NCI-H446 (cell line): ENCODE measurements around the gene ARHGEF10L.

Source experiments
- DNase-seq, 2 experiments: peaks; one replicate each; lab custom pipeline; 2025; lab: John Stamatoyannopoulos, UW

The ARHGEF10L gene

DNA sequence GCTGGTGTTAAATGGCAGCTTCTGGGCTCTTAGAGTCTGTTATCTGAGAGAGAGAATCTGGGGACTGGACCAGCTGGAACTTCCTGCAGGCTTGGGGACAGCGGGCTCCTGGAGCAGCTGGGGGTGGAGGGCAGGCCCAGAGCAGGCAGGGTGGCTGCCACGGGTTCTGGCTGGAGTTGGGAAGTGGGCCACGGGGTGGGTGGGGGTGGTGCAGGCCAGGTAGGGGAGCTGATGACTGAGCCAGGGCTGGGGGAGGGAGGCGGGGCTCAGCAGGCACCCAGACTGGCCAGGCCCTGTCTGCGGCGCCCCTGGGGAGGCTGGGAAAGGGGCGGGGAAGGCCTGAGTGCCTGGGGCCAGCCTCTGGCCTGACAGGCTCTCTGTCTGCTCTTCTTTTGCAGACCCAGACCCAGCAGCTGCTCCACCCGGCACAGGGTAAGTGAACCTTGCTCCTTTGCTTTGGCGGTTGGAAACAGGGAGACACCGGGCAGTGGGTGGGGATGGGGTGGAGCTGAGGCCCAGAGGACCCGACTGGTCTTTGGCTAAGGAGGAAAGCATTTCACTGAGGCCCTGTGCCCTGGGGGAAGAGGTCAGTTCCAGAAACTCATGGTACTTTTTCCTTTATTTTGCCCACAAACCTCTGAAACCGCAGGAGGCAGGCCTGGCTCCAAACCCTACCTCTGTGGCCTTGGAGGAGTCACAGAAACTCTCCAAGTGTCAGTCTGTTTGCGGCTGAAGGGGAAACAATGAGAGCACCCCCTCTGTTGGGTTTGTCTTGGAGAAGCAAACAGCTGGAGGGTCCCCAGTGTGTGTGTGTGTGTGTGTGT, 48.8 kb downstream of the ARHGEF10L start:
- DNase-seq = no peak

DNA sequence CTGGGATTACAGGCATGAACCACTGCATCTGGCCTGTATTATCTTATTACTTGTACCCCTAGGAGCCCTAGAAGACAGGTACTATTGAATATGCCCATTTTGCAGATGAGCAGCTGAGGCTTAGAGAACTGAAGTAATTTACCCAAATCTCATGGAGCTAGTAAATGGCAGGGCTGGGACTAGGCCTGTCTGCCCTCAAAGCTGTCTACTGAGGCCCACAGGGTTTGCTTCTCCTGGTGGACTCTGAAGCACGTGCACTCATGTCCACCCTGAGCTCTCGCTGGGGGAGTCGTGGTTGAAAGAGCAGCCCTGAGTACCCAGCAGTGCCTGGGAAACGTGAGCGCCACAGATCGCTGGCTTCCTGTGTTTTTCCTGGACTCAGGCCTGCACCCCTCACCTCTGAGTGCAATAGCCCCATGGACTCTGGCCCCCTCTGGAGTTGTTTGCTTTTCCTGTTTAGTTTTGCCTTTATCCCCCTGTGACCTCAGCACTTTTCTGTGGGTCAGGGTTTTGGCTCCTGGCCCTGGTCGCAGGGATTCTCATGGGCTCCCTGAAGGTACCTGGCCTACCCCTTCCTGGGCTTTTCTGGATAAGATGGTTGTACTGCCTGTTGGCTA, 52.4 kb downstream of the ARHGEF10L start:
- no peak for DNase-seq

DNA sequence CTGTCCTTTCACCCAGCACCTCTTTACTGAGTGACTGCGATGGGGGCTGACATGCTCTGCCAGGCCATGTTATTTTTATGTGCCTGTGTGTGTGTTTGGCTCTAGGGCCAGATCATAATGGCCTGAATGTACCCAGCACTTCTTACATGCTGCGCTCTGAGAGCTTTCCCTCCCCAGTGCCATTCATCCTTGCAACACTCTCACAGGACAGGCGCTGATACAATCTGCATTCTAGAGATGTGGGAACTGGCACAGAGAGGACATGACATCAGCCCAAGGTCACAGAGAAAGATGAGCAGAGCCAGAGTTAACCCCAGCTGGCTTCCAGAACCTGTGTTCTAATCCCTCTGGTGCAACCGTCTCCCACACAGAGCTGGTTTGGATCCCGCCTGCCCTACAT, 54.5 kb downstream of the ARHGEF10L start:
- no peak for DNase-seq

DNA sequence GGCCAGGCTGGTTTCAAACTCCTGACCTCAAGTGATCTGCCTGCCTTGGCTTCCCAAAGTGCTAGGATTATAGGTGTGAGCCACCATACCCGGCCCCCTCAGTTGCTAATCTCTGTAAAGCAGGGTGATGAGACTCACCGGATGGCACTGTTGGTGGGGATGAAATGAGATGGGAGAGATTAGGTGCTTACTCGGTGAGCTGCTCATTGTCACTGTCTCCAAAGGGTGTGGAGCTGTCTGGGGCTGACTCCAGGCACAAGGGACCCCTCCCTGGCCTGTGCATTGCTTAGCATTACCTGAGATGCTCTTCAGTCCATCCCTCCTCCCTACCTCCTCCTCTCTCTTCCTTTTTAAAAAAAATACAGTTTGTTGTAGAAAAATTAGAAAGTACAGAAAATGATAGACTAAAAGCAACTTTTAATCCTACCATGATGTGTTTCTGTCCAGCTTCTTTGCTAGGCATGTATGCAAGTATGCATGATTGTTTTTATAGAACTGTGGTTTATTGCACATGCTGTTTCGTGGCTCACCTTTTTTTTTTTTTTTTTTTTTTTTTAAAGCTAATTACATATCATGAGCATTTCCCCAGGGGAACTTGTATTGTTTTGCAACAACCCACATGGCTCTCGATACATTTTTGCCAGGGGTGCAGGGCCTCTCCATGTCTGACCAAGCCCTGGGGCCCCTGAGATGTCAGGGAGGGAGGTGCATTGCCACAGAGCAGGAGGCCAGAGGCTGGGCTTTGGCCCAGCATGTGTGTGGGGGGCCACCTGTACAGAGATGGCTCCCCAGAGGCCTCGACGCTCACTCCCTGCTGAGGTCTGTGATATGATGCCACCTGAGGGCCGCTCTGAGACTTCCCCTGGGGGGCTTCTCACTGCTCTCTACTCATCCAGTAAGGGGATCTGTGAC, 55.4 kb downstream of the ARHGEF10L start:
- DNase-seq = no peak

DNA sequence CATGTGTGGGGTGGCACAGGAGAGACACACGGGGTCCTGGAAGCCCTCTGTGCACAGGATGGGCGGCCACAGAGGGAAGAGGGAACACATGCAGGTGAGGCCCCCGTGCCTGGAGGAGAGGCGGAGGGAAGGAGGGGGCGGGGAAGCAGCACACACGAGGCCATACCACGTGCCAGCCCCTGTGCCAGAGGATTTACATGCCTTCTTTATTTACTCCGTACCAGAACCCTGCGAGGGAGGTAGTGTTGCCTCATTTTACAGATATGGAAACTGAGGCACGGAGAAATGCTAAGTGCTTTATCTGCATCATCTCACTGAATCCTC, 56.1 kb downstream of the ARHGEF10L start:
- no peak for DNase-seq

DNA sequence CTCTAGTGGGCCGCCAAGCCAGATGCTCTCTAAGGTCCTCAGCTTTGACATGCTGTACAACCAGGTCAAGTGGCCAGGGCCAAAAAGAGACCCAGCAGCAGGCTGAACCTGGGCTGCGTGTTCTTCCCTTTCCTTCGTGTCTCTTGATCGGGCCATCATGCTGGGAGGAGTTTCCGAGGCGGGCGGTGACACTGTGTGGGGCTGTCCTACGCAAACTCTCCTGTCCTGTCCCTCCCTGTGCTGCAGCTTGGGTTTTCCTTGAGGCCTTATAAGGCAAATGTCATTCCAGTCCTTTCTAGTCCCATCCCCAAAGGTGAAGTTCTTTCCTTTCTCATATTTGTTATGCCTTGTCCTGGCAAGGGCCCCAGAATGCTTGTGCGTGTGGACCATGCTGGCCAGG, 56.7 kb downstream of the ARHGEF10L start:
- DNase-seq = no peak

DNA sequence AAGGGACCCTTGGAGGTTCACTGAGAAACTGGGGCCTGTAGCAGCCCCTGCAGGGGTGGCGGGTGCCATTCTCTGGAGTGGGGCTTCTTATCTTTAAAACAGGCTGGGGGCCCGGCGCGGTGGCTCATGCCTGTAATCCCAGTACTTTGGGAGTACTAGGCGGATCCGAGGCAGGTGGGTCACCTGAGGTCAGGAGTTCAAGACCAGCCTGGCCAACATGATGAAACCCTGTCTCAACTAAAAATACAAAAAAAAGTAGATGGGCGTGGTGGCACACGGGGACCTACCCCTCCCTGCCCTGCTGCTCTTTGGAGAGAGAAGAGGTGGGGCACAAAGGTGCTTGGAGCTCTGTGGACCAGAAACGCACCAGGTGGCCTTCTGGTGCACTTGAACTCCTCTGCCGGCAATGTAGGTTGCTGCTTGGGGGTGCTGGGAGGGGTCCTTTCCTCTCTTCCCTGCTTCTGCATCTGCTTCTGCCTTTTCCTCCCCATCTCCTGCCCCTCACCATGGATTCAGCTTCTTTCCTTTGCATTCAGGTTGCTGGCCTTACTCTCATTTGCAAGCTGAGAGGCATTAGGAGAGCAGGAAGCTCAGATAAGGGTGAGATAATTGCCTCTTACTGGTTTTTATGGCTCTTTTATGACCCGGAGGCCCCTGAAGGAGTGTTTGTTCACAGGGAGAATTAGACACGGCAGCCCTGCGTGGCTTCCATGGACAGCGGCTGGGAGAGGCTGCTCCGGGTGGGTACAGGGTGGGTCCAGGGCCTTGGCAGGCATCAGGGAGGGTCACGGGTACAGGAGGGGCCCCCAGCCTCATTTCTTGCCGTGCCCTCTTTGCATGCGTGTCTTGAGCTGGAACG, 57.4 kb downstream of the ARHGEF10L start:
- no peak for DNase-seq

DNA sequence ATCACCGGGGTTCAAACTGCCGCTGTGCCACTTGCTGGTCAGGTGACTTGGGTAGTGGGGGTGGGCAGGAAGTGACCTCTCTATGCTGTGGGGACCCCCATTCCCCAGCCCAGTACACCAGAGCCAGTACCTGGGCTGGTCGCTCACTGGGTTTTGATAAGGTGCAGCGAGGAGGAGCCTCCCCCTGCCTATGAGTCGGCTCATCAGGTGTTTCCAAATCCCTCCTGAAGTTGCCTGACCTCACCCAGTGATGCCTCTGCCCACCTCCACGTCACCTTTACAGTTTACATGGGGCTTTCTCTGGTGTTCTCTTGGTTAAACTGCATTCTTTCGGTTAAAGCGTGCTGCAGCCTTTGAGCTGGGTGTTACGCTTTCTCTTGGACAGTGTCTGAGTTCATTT, 58.2 kb downstream of the ARHGEF10L start:
- DNase-seq = no peak

DNA sequence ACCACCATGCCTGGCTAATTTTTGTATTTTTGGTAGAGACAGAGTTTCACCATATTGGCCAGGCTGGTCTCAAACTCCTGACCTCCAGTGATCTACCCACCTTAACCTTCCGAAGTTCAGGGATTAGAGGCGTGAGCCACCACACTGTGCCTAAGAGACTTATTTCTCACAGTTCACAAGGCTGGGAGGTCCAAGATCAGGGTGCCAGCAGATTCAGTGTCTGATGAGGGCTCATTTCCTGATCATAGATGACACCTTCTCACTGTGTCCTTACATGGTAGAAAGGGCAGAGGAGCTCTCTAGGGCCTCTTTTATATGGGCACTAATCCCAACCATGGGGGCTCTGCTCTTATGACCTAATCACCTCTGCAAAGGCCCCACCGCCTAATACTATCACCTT, 58.8 kb downstream of the ARHGEF10L start:
- no peak for DNase-seq

DNA sequence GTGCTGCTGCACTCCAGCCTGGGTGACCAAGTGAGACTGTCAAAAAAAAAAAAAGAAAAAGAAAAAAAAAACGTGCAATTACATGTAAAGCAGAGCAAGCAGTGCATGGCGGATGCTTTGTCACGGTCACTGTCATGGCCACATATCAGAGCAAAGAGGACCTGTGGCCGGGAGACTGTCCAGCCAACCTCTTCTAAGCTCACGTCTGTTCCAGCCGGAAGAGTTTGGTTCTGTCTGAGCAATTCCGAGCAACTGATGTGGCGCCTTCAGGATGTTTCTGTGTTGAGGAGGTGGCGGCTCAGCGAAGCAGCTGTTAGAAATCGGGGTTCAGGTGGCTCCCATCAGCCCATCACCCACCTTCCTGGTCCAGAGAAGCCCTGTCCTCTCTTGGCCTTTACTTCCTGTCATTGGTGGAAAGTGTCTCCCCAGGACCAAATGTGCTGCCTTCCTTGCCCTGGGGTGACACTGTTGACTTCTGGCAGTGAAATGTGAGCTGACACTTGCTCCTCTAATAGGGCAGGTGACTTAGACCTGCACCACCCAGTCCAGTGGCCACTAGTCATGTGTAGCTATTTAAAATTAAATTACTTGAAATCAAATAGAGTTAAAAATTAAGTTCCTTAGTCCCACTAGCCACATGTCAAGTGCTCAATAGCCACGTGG, 59.9 kb downstream of the ARHGEF10L start:
- no peak for DNase-seq

DNA sequence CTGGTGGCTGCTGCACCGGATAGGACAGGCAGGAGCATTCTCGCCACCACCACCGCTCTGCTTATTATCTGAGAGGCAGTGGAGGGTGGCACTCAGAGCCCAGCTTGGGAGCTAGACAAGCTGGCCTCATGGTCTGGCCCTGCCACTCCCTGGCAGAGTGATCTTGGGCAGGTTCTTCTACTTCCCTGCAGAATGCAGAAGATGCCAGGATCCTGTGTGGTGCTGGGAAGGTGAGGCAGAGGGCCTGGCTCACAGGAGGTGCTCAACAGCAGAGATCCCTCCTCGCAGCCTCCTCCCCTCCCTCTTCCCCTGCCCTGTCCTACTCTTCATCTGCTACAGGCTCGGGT, 60.4 kb downstream of the ARHGEF10L start:
- DNase-seq = no peak

DNA sequence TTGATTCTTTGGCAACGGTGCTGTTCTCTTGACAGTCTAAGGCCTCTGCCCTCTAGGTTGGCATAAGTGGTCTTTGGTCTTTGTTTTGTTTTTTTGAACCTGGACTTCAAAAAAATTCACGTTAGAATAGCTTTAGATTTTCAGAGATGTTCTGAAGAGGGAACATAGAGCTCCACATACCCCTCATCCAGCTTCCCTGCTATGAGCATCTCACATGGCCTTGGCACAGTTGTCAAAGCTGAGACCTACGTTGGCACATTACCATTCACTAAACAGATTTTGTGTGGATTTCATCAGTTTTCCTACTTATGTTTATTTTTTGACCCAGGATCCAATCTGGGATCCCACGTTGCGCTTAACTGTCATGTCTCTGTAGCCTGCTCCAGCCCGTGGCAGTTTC, 60.8 kb downstream of the ARHGEF10L start:
- no peak for DNase-seq

DNA sequence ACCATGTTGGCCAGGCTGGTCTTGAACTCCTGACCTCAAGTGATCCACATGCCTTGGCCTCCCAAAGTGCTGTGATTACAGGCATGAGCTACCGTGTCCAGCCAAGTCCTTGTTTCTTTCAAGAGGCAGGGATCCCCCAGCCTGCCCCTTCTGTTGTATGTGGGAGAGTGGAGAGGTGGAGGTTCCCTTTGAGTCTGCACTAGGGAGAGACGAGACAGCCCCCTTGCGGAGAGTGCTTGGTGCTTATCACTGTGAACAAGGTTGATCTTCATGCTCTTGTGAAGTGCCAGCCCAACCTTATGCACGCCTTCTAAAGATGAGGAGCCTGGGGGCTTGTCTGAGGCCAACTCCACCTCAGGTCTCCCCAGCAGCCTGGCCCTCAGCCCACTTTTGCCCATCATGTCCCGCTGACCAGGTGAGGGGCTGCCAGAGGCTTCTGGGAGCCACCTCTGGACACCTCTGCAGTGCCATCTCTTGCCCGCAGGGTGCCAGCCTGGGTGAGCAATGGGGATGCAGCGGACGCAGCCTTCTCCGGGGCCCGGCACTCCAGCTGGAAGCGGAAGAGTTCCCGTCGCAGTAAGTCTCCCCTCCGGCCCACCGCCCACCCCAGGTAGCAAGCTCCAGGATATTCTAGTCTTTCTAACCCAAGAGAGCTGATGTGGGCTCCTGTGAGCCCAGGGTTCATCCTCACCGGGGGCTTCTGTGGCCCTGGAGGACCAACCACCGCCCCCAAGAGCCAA, 62.3 kb downstream of the ARHGEF10L start:
- DNase-seq = no peak

DNA sequence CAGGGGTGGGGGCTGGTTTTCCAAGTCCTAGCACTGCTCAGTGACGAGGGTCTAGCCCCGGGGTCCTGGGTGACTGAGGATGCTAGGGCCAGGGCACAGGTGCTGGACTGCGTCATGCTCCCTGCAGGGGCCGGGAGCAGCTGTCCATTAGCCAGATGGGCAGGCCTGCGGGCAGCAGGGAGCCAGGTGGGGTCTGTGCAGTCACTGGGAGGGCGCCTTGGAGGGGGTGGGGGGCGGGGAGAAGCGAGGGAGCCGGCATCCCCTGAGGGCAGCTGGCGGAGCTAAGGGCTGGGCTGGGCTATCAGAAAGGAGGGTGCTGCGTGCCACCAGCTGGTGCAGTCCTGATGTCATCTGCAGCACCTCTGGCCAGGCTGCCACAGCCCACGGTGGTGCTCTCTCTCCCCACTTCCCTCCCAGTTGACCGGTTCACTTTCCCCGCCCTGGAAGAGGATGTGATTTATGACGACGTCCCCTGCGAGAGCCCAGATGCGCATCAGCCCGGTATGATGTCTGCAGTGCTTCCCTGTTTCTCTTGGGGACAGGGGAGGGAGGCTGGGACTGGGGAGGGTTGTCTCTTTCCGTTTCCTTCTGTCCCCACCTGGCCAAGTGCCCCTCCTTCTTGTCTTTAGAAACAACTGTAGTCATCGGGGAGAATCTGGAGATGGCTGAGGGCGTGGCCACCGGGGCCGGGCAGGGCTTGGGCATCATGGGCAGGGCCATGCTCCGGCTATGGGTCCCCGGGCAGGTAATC, 63.8 kb downstream of the ARHGEF10L start:
- DNase-seq = no peak

DNA sequence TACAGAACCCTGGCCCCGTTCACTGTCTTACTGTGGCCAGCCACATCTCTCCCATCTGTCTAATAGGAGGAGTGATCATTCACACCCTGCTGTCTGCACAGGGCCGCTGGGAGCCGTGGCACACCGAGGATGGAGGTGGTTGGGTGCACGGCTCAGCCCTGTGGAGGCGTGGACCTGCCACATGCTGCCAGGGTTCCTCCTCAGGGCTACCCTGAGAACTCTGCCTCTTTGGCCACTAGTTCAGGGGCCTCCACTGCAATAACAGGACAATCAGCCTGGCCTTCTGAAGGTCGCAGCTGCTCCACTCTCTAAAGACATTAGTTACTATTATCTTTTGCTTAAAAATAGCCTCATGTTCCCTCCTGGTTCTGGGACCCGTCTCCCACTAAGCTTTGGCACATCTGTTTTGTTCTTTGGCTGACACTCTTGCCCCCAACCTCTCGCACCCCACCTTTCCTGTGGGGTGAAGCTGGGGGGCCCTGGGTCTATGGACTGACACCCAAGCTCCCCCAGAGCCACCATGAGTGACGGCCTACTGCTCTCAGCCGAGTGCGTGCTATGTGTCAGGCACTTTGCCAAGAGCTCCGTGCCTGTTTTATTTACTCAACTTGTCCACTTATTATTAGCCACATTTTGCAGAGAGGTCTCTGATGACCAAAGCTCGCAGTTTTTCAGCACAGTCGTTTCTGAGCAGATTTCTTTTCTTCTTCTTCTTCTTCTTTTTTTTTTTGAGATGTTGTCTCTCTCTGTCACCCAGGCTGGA, 66.3 kb downstream of the ARHGEF10L start:
- no peak for DNase-seq

DNA sequence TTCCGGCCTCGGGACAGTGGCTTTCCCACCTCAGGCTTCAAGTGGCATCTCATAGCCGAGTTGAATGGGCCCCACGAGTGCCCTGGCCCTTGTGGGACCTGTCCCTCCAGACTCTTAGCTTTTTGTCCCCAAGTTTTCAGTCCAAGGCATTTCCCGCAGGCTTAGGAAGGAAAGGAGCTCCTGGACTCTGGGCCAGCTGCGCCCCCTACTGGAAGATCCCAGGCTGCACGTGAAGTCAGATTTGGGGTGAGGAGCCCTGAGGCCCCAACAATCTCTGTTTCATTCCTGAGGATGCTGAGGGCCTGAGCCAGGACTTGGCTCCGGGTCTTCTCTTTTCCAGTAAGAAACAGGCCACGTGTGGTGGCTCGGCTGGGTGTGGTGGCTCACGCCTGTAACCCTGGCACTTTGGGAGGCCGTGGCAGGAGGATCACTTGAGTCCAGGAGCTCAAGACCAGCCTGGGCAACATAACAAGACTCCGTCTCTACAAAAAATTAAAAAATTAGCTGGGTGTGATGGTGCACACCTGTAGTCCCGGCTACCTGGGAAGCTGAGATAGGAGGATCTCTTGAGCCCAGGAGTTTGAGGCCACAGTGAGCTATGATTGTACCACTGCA, 67.4 kb downstream of the ARHGEF10L start:
- DNase-seq = peak; percentile 64 to 69

DNA sequence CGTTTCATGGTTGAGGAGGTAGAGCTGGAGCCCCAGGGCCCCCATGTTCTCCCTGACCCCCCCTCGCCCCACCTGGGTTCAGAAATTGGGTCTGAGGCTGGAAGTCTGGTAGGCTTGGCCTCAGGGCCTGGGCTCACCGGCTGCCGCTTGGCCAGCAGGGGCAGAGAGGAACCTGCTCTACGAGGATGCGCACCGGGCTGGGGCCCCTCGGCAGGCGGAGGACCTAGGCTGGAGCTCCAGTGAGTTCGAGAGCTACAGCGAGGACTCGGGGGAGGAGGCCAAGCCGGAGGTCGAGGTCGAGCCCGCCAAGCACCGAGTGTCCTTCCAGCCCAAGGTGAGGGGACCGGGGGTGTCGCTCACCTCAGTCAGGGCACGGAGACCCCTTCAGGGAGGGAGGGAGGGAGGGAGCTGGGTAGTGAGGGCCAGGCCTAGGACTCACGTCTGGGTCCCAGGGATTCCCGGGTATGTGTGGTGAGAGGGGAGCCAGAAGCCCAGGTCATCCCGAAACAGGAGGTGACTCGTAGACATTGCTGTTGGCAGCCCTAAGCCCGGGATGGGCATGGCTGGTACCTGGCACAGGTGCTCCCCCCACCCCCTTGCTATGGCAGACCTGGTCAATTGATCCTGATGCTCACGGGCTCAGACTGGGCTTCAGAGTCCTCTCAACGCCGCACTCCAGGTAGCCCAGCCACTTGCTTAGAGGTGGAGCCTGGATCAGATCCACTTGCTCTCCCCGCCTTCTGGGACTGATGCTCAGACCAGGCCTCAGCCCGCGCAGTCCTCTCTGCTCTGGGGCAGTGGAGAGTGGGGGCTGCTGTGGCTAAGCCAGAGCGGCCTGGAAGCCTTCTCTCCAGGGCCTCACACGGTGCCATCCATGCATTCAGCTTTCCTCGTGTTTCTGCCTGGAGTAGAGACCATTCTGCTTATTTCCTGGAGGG, 68.4 kb downstream of the ARHGEF10L start:
- no peak for DNase-seq

DNA sequence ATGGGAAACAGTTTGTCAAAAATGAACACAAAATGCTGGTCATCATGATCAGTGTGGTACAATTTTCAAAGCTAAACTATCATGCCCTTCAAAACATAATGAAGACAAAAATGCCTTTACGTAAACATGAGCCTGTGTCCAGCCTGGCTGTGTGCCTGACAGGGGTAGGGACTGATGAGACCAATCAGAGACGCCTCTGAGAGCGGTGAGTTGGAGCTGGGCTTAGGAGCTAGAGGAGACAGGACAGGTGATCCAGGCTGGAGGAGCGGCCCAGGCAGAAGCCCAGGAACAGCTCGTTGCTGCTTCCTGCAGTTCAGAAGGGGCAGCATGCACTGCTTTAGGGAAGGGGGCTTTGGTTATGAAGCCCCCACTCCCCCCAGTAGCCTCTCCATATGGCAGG, 70.0 kb downstream of the ARHGEF10L start:
- no peak for DNase-seq
